OCI-LY3 (cell line): ENCODE results near the gene LEFTY2.

Source experiments
- CTCF ChIP-seq: fragments of 200-600, 300-600 bp; sonication (generic); IDR thresholded peaks from 2 replicates; pipeline ENCODE4 v1.5.1; 2014; ENCODE audit warnings: antibody characterized with exemption, low read length, low read depth
- EZH2phosphoT487 ChIP-seq: fragments of 200-600 bp; shearing (Covaris generic); IDR thresholded peaks from 2 replicates; pipeline ENCODE4 v1.6.1; 2018; ENCODE audit warnings: antibody characterized with exemption, mixed run types, low read depth

- TF ChIP-seq CTCF (no peak), EZH2phosphoT487 (no peak)
These were observed 19.0 kb downstream of the LEFTY2 start for GRCh38 chr1:225921734-225922709.
